Hepatocyte (in vitro differentiated cells): ENCODE results near the gene CLEC16A.

Experiments used
- CTCF ChIP-seq: fragments of 200-600 bp; sonication (generic); IDR thresholded peaks from 2 replicates; pipeline ENCODE4 v1.5.1; 2016; ENCODE audit warnings: antibody characterized with exemption, mild to moderate bottlenecking; ENCODE audit not compliant: poor library complexity
- EZH2 ChIP-seq: fragments of 200-600 bp; sonication (generic); IDR thresholded peaks from 2 replicates; pipeline ENCODE4 v1.6.1; 2016; ENCODE audit warnings: antibody characterized with exemption, mild to moderate bottlenecking, borderline replicate concordance

- TF ChIP-seq CTCF (no peak), EZH2 (no peak)
Observed at GRCh38 chr16:10954903-10955302, 10.5 kb downstream of the CLEC16A start.
